Keratinocyte (primary cell): ENCODE measurements around the gene FBXL12. TPM values are rescaled to one million over a fixed set of nuclear protein-coding genes. Genes with fewer than 3 reads are reported as not detected.

Experiments
- DNase-seq: peaks from one replicate; pipeline ENCODE4 v3.0.0-alpha.2; 2011; ENCODE audit warnings: low read depth, missing footprints, low spot score
- FAIRE-seq: peaks from 2 replicates; lab custom pipeline; 2011; peaks lifted over from hg19 to GRCh38; lab: Jason Lieb, UNC
- H2AFZ ChIP-seq: 2 replicates; pipeline ENCODE4 v1.6.0; 2012; ENCODE audit warnings: low read length, control low read depth, inconsistent platforms; ENCODE audit not compliant: control insufficient read depth
- H3K27ac ChIP-seq: 2 replicates; pipeline ENCODE4 v1.5.1; 2011; ENCODE audit warnings: low read length; ENCODE audit not compliant: control insufficient read depth, insufficient read depth
- H3K27me3 ChIP-seq: 3 replicates; pipeline ENCODE4 v1.6.0; 2011; ENCODE audit warnings: low read length; ENCODE audit not compliant: control insufficient read depth, insufficient read depth; ENCODE audit errors: extremely low read depth
- H3K36me3 ChIP-seq, 2 experiments: 2 replicates in 1 of 2; 3 replicates in 1 of 2; pipeline ENCODE4 v1.5.1; 2011; ENCODE audit warnings: low read length in 2 of 2, mild to moderate bottlenecking in 1 of 2; ENCODE audit not compliant: control insufficient read depth in 2 of 2, insufficient read depth in 2 of 2; ENCODE audit errors: extremely low read depth in 1 of 2
- H3K4me1 ChIP-seq: 3 replicates; pipeline ENCODE4 v1.5.1; 2011; ENCODE audit warnings: low read length; ENCODE audit not compliant: control insufficient read depth, insufficient read depth; ENCODE audit errors: extremely low read depth
- H3K4me2 ChIP-seq: 3 replicates; pipeline ENCODE4 v1.6.0; 2011; ENCODE audit warnings: low read depth, low read length; ENCODE audit not compliant: control insufficient read depth, insufficient read depth; ENCODE audit errors: extremely low read depth
- H3K4me3 ChIP-seq, 3 experiments: fragments of 200-600 bp in 1 of 3; sonication (generic) in 1 of 3; 2 replicates in 2 of 3; 3 replicates in 1 of 3; pipeline ENCODE4 v1.5.1; 2011 to 2016; ENCODE audit warnings: low read length in 3 of 3, mild to moderate bottlenecking in 3 of 3, control low read depth in 2 of 3, inconsistent platforms in 1 of 3, low read depth in 1 of 3, mixed read lengths in 1 of 3, mixed run types in 1 of 3, moderate library complexity in 1 of 3; ENCODE audit not compliant: control insufficient read depth in 2 of 3, insufficient read depth in 2 of 3; ENCODE audit errors: extremely low read depth in 1 of 3
- H3K79me2 ChIP-seq: 2 replicates; pipeline ENCODE4 v1.6.0; 2012; ENCODE audit warnings: low read length; ENCODE audit not compliant: control insufficient read depth, insufficient read depth
- H3K9ac ChIP-seq: 3 replicates; pipeline ENCODE4 v1.6.0; 2011; ENCODE audit warnings: low read length; ENCODE audit not compliant: control insufficient read depth, insufficient read depth; ENCODE audit errors: extremely low read depth
- H3K9me1 ChIP-seq: 3 replicates; pipeline ENCODE4 v1.6.0; 2011; ENCODE audit warnings: low read length; ENCODE audit not compliant: control insufficient read depth, insufficient read depth; ENCODE audit errors: extremely low read depth
- H3K9me3 ChIP-seq: 2 replicates; pipeline ENCODE4 v1.5.1; 2012; ENCODE audit warnings: low read depth, low read length; ENCODE audit not compliant: control insufficient read depth
- H4K20me1 ChIP-seq: 3 replicates; pipeline ENCODE4 v1.6.0; 2011; ENCODE audit warnings: low read length; ENCODE audit not compliant: control insufficient read depth, insufficient read depth; ENCODE audit errors: extremely low read depth
- EZH2 ChIP-seq: IDR thresholded peaks from one replicate; pipeline ENCODE4 v1.6.1; 2012; ENCODE audit warnings: inconsistent platforms, mild to moderate bottlenecking, low read length, moderate library complexity
- dilution Hi-C: fragments of 300-500 bp; cut with MboI; formaldehyde crosslinking; loops from one replicate; pipeline ENCODE4 v1.7.0; 2020; ENCODE audit warnings: low sequenced_read_pairs; ENCODE audit not compliant: extremely low pct_ligation_motif_present
- polyA plus RNA-seq, 5 experiments: library from polyadenylated mRNA; depleted of rRNA in 3 of 5; stranded (reverse) in 3 of 5; stranded (forward) in 1 of 5; unstranded in 1 of 5; fragments of >200 nt; gene quantifications; 1 replicate in 1 of 5; 2 replicates in 3 of 5; 3 replicates in 1 of 5; pipeline versions ENCODE4 v1.2.1 to v1.2.3, GENCODE V29; 2011 to 2012; ENCODE audit warnings: missing spikeins in 2 of 5, low read depth in 1 of 5, low replicate concordance in 1 of 5
- TF ChIP-seq, protein P1 (sequence below), 3 experiments: IDR thresholded peaks in 1 of 3; conservative IDR thresholded peaks in 1 of 3; optimal IDR thresholded peaks in 1 of 3; 2 replicates in 2 of 3; 3 replicates in 1 of 3; pipeline versions ENCODE3 to v1.5.1; 2011; ENCODE audit warnings: low read length in 3 of 3, mild to moderate bottlenecking in 3 of 3, moderate library complexity in 2 of 3, control low read depth in 1 of 3, inconsistent platforms in 1 of 3; ENCODE audit not compliant: insufficient read depth in 2 of 3; ENCODE audit errors: extremely low read depth in 1 of 3

Gene FBXL12
- polyA plus RNA-seq, 1 donor (not counting 4 experiments of a cell fraction or from before 2014, with no cell fraction given) = 12.6 TPM

DNA sequence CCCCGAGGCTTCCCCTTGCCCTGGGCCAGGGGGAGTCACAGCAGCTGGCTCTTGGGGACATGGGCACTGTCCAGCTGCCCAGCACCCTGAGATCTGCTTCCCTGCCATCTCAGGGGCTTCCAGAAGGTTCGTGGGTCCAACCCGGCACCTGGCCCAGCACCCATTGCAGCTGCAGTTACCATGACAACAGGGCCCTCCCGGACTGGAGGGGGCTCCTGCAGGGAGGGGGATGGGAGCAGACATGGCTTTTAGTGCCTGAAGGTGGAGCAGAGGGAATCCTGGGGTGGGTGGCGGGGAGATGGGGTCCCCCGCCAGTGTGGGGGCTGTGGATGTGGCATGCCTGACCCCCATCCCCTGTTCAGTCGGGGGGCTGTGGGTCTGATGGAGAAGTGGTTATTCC, 30.9 kb upstream of the FBXL12 start:
- TF ChIP-seq, protein P1, sequence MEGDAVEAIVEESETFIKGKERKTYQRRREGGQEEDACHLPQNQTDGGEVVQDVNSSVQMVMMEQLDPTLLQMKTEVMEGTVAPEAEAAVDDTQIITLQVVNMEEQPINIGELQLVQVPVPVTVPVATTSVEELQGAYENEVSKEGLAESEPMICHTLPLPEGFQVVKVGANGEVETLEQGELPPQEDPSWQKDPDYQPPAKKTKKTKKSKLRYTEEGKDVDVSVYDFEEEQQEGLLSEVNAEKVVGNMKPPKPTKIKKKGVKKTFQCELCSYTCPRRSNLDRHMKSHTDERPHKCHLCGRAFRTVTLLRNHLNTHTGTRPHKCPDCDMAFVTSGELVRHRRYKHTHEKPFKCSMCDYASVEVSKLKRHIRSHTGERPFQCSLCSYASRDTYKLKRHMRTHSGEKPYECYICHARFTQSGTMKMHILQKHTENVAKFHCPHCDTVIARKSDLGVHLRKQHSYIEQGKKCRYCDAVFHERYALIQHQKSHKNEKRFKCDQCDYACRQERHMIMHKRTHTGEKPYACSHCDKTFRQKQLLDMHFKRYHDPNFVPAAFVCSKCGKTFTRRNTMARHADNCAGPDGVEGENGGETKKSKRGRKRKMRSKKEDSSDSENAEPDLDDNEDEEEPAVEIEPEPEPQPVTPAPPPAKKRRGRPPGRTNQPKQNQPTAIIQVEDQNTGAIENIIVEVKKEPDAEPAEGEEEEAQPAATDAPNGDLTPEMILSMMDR (optimal IDR thresholded peaks at IDR 0.05 in 1 of 3, IDR thresholded peaks at IDR 0.05 in 1 of 3, conservative IDR thresholded peaks at IDR 0.05 in 1 of 3; ENCODE audit: extremely low read depth in 1 of 3, insufficient read depth in 2 of 3, low read length in 3 of 3) = no peak
- no peak for TF ChIP-seq EZH2
- dilution Hi-C loops = no loop called here
- no peaks in the 10 kb centered on the region for H3K9me1 ChIP-seq

DNA sequence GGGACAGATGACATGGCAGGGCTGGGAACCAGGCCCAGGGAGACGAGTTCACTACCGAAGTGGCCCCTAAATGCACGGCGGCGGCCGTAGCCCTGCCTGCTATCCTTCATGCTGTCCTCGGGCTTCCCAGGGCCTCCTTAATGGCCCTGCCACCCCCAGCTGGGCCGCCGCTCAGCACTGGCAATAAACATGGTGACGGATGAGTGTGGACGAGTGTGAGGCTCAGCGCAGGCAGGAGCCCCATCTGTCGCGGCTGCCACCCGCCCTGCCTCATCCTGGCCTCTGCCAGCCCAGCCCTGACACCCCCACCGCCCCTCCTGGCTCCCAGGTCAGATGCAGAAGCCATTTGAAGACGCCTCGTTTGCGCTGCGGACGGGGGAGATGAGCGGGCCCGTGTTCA, 29.9 kb upstream of the FBXL12 start:
- Histone ChIP-seq H3K27ac (no peak overlapping the region), H3K4me1 (peaks cover 14% of the 10 kb centered on the region), H3K79me2 (peaks cover 3% of the 10 kb centered on the region), H3K9ac (no peak overlapping the region), H3K4me3 (no peak overlapping the region), H3K36me3 (peaks cover 18 to 21% of the 10 kb centered on the region in 2 experiments), H2AFZ (no peak overlapping the region), H3K27me3 (no peaks in the 10 kb centered on the region), H3K9me1 (no peaks in the 10 kb centered on the region), H4K20me1 (no peaks in the 10 kb centered on the region), H3K9me3 (no peaks in the 10 kb centered on the region), H3K4me2 (no peak overlapping the region)
- FAIRE-seq (no peak), DNase-seq (no peak)
- dilution Hi-C loops = no loop called here
- TF ChIP-seq, protein P1 (optimal IDR thresholded peaks at IDR 0.05 in 1 of 3, IDR thresholded peaks at IDR 0.05 in 1 of 3, conservative IDR thresholded peaks at IDR 0.05 in 1 of 3; ENCODE audit: extremely low read depth in 1 of 3, insufficient read depth in 2 of 3, low read length in 3 of 3) = no peak
- TF ChIP-seq EZH2 = no peak

More for the DNA sequence above, 30.9 kb upstream of the FBXL12 start:
- no peak overlapping the region for H3K4me3 ChIP-seq
- H3K4me2 ChIP-seq = no peak overlapping the region
- H3K36me3 ChIP-seq = peaks cover 14% of the 10 kb centered on the region in 2 experiments
- H3K27me3 ChIP-seq = no peaks in the 10 kb centered on the region
- no peak overlapping the region for H3K9ac ChIP-seq
- H3K4me1 ChIP-seq = peaks cover 14% of the 10 kb centered on the region
- no peaks in the 10 kb centered on the region for H4K20me1 ChIP-seq
- FAIRE-seq (no peak), DNase-seq (no peak)
- peaks cover 3% of the 10 kb centered on the region for H3K79me2 ChIP-seq
- H2AFZ ChIP-seq = no peak overlapping the region
- no peak overlapping the region for H3K27ac ChIP-seq
- no peaks in the 10 kb centered on the region for H3K9me3 ChIP-seq
